A549 (cell line): ENCODE results near the gene DCBLD2. TPM values are rescaled to one million over a fixed set of nuclear protein-coding genes. Genes with fewer than 3 reads are reported as not detected.

ENCODE experiments used
- ATAC-seq, 2 experiments: fragments of 200-7000 bp in 1 of 2; fragments of >200 bp in 1 of 2; cut with Nextera tagmentation in 1 of 2; cut with Tn5 transposase in 1 of 2; 3 replicates each; pipeline versions ENCODE4 v1.8.0 to v1.9.1; 2018 to 2020; ENCODE audit warnings: mild to moderate bottlenecking in 1 of 2, moderate library complexity in 1 of 2
- CTCF ChIA-PET: fragments of 300-600 bp; sonication (Branson Sonifier 250); formaldehyde crosslinking; extraction: SDS; loops from one replicate; lab custom pipeline; 2021; ENCODE audit warnings: antibody characterized with exemption, inconsistent platforms; lab: Yijun Ruan, JAX
- POLR2A ChIA-PET: fragments of 350-600 bp; formaldehyde crosslinking; extraction: SDS; loops from one replicate; lab custom pipeline; 2021; ENCODE audit warnings: antibody characterized with exemption, inconsistent platforms; lab: Yijun Ruan, JAX
- DNase-seq, 2 experiments: peaks; one replicate each; pipeline versions ENCODE4 v3.0.0 to v3.0.0-alpha.2; 2011 to 2016; ENCODE audit warnings: low read depth in 1 of 2, low spot score in 1 of 2
- FAIRE-seq: peaks from 2 replicates; lab custom pipeline; 2011; peaks lifted over from hg19 to GRCh38; lab: Jason Lieb, UNC
- H3K27ac ChIP-seq, 2 experiments: fragments of >200 bp; sonication (Bioruptor Twin); formaldehyde crosslinking; 3 replicates each; pipeline ENCODE4 v1.5.1; 2016 to 2017
- H3K4me1 ChIP-seq: fragments of >200 bp; sonication (Bioruptor Twin); formaldehyde crosslinking; 3 replicates; pipeline ENCODE4 v1.6.1; 2016
- H3K4me2 ChIP-seq: fragments of >200 bp; sonication (Bioruptor Twin); formaldehyde crosslinking; 3 replicates; pipeline ENCODE4 v1.6.1; 2016
- H3K4me3 ChIP-seq: fragments of >200 bp; sonication (Bioruptor Twin); formaldehyde crosslinking; 3 replicates; pipeline ENCODE4 v1.5.1; 2016
- H3K9me3 ChIP-seq: fragments of >200 bp; sonication (Bioruptor Twin); formaldehyde crosslinking; 3 replicates; pipeline ENCODE4 v1.6.1; 2016
- CBX2 ChIP-seq: fragments of 200-600 bp; sonication (generic); IDR thresholded peaks from 2 replicates; pipeline ENCODE4 v1.6.1; 2016; ENCODE audit warnings: low read depth, mild to moderate bottlenecking, borderline replicate concordance
- CBX8 ChIP-seq: fragments of 200-600 bp; sonication (generic); IDR thresholded peaks from 2 replicates; pipeline ENCODE4 v1.6.1; 2016
- CTCF ChIP-seq: fragments of >200 bp; sonication (Bioruptor Twin); formaldehyde crosslinking; IDR thresholded peaks from 3 replicates; pipeline ENCODE4 v1.5.1; 2016
- EHF ChIP-seq: fragments of 250-450 bp; sonication (Bioruptor Pico); IDR thresholded peaks from 2 replicates; pipeline ENCODE4 v1.5.0; 2020; ENCODE audit warnings: mild to moderate bottlenecking
- EP300 ChIP-seq, 2 experiments: fragments of >200 bp; sonication (Bioruptor Twin); formaldehyde crosslinking; IDR thresholded peaks; 2 replicates in 1 of 2; 3 replicates in 1 of 2; pipeline ENCODE4 v1.6.1; 2016 to 2017
- FOSB ChIP-seq: fragments of 250-450 bp; sonication (Bioruptor Pico); IDR thresholded peaks from 2 replicates; pipeline ENCODE4 v1.5.0; 2020; ENCODE audit warnings: mild to moderate bottlenecking, moderate library complexity
- FOSL2 ChIP-seq, 2 experiments: fragments of 450-650 bp in 1 of 2; fragments of >200 bp in 1 of 2; sonication (Bioruptor Twin) in 1 of 2; formaldehyde crosslinking; IDR thresholded peaks; 2 replicates each; pipeline versions ENCODE4 v1.5.0 to v1.6.1; 2016 to 2020; ENCODE audit warnings: mild to moderate bottlenecking in 1 of 2, moderate library complexity in 1 of 2
- FOXS1 ChIP-seq: fragments of 250-450 bp; sonication (Bioruptor Pico); IDR thresholded peaks from 2 replicates; pipeline ENCODE4 v1.5.0; 2020; ENCODE audit warnings: mild to moderate bottlenecking, moderate library complexity
- HES2 ChIP-seq: fragments of >200 bp; sonication (Bioruptor Twin); formaldehyde crosslinking; IDR thresholded peaks from 2 replicates; pipeline ENCODE4 v1.6.1; 2016
- HOXA7 ChIP-seq: fragments of 250-450 bp; sonication (Bioruptor Pico); IDR thresholded peaks from 2 replicates; pipeline ENCODE4 v1.5.0; 2020; ENCODE audit warnings: mild to moderate bottlenecking, moderate library complexity
- HOXB13 ChIP-seq: fragments of 250-450 bp; sonication (Bioruptor Pico); IDR thresholded peaks from 2 replicates; pipeline ENCODE4 v1.5.0; 2020; ENCODE audit warnings: low read depth, mild to moderate bottlenecking, moderate library complexity
- JUN ChIP-seq, 2 experiments: fragments of >200 bp; sonication (Bioruptor Twin); formaldehyde crosslinking; IDR thresholded peaks; 2 replicates in 1 of 2; 3 replicates in 1 of 2; pipeline ENCODE4 v1.6.1; 2016 to 2017
- KDM1A ChIP-seq: fragments of 200-600 bp; sonication (generic); IDR thresholded peaks from 2 replicates; pipeline ENCODE4 v1.6.1; 2016; ENCODE audit warnings: low read depth, mild to moderate bottlenecking
- KDM5A ChIP-seq: fragments of 200-600 bp; sonication (generic); IDR thresholded peaks from 2 replicates; pipeline ENCODE4 v1.6.1; 2016; ENCODE audit warnings: antibody characterized with exemption, mild to moderate bottlenecking
- MAFK ChIP-seq: fragments of 450-650 bp; IDR thresholded peaks from 2 replicates; pipeline ENCODE4 v1.6.1; 2014; ENCODE audit not compliant: partially characterized antibody
- MYC ChIP-seq: IDR thresholded peaks from 2 replicates; pipeline ENCODE4 v1.6.1; 2012; ENCODE audit warnings: mild to moderate bottlenecking, inconsistent platforms, low read length, improper control_type of control experiment, borderline replicate concordance
- NFE2L2 ChIP-seq: fragments of 150-350 bp; conservative IDR thresholded peaks from 2 replicates; pipeline ENCODE4 v1.6.1; 2014; ENCODE audit warnings: low read length
- PBX3 ChIP-seq: IDR thresholded peaks from 2 replicates; pipeline ENCODE4 v1.6.1; 2012
- RARB ChIP-seq: fragments of 250-450 bp; sonication (Bioruptor Pico); IDR thresholded peaks from 2 replicates; pipeline ENCODE4 v1.8.0; 2021; ENCODE audit warnings: mild to moderate bottlenecking, moderate library complexity
- ZC3H11A ChIP-seq: fragments of 450-650 bp; IDR thresholded peaks from 2 replicates; pipeline ENCODE4 v1.6.1; 2014; ENCODE audit warnings: antibody characterized with exemption, mild to moderate bottlenecking
- ZFP36 ChIP-seq: fragments of 450-650 bp; IDR thresholded peaks from 2 replicates; pipeline ENCODE4 v1.6.1; 2014; ENCODE audit warnings: borderline replicate concordance; ENCODE audit not compliant: partially characterized antibody
- ZSCAN20 ChIP-seq: fragments of 250-450 bp; sonication (Bioruptor Pico); IDR thresholded peaks from 2 replicates; pipeline ENCODE4 v1.8.0; 2022; ENCODE audit warnings: mild to moderate bottlenecking, moderate library complexity
- WGBS: methylation state at CpG from one replicate; pipeline ENCODE4 v1.1.6; 2017; ENCODE audit errors: missing lambda C conversion rate; 5-methylcytosine and 5-hydroxymethylcytosine counted together
- polyA plus RNA-seq, 4 experiments: library from polyadenylated mRNA; depleted of rRNA in 3 of 4; stranded (reverse); fragments of >200 nt; fragmentation: RNase III in 1 of 4; extraction: RNeasy Plus Mini Kit Qiagen cat#74134 plus additional on column Dnase treatment in 1 of 4; gene quantifications; 2 replicates in 3 of 4; 3 replicates in 1 of 4; pipeline ENCODE4 v1.2.3, GENCODE V29; 2011 to 2017

Gene DCBLD2
- polyA plus RNA-seq, 2 of the 4 experiments (the other 2 are of a cell fraction): 266 to 623 TPM

- ATAC-seq (no peak), FAIRE-seq (no peak), DNase-seq (no peak)
- H3K4me3 ChIP-seq: peak overlapping the region; percentile 13; the same call in 1 of the 3 replicates
- no peaks in the 10 kb centered on the region for H3K9me3 ChIP-seq
- peaks cover 96% of the 10 kb centered on the region for H3K4me1 ChIP-seq
- TF ChIP-seq ZSCAN20 (no peak), CBX2 (no peak), HOXA7 (CRISPR knock-in tag) (no peak), KDM5A (no peak), CTCF (no peak), FOSB (CRISPR knock-in tag) (no peak), FOSL2 (IDR thresholded peaks at IDR 0.05) (no peak), FOSL2 (CRISPR knock-in tag; IDR thresholded peaks at IDR 0.05) (no peak), FOXS1 (CRISPR knock-in tag) (no peak), HOXB13 (CRISPR knock-in tag) (no peak), PBX3 (no peak), ZC3H11A (no peak), CBX8 (no peak)
- H3K4me2 ChIP-seq: peak overlapping the region; percentile 95
- CTCF ChIA-PET: interaction anchor here (1.3 to 3.0 kb wide), 4 partner anchors 70 to 107 kb away, joined by 3 to 13 read pairs (median 4); no protein-coding TSS in a partner anchor
- WGBS: 21% methylated on average over 1 of the region's 1 CpG
- H3K27ac ChIP-seq: peak overlapping the region in 1 of 2 experiments; percentile 61; a peak in 3 of 6 replicates
- POLR2A ChIA-PET: interaction anchor here (0.8 kb wide), 1 partner anchor 14 kb away, joined by 3 read pairs; the partner anchor contains the start of gene DCBLD2
Measured at GRCh38 chr3:98887684-98888083, 13.8 kb downstream of the DCBLD2 start.

GRCh38 chr3:98886525-98886924 is 15.0 kb downstream of the DCBLD2 start:
- no peak for ATAC-seq
- no peak for FAIRE-seq
- peak overlapping the region; percentile 15; the same call in 1 of the 3 replicates for H3K4me3 ChIP-seq
- TF ChIP-seq EHF (CRISPR knock-in tag): no peak
- TF ChIP-seq HES2: no peak
- TF ChIP-seq CBX8: no peak
- no peak for TF ChIP-seq KDM1A
- TF ChIP-seq CTCF: no peak
- no peak for TF ChIP-seq EP300 (IDR thresholded peaks at IDR 0.05)
- no peak for TF ChIP-seq MYC
- TF ChIP-seq ZFP36: no peak
- no peak for TF ChIP-seq RARB (CRISPR knock-in tag)
- TF ChIP-seq JUN (IDR thresholded peaks at IDR 0.05): no peak
- TF ChIP-seq MAFK: no peak
- no peak for TF ChIP-seq NFE2L2
- ChIA-PET CTCF (interaction anchor here (0.8 to 2.1 kb wide), 5 partner anchors 7 to 107 kb away, joined by 3 to 6 read pairs (median 4); no protein-coding TSS in a partner anchor), POLR2A (interaction anchor here (0.9 to 3.2 kb wide), 6 partner anchors 9 to 99 kb away, joined by 3 to 18 read pairs (median 4); partner anchors contain the start of gene DCBLD2)
- 3% methylated on average over 2 of the region's 2 CpGs for WGBS
- peaks cover 85% of the 10 kb centered on the region for H3K4me1 ChIP-seq
- H3K27ac ChIP-seq: peak overlapping the region; percentile 55 to 58
- H3K4me2 ChIP-seq: peak overlapping the region; percentile 95
- no peak for DNase-seq
- H3K9me3 ChIP-seq: no peaks in the 10 kb centered on the region
